ENCODE results near the gene CKAP2L.

CKAP2L gene

DNA sequence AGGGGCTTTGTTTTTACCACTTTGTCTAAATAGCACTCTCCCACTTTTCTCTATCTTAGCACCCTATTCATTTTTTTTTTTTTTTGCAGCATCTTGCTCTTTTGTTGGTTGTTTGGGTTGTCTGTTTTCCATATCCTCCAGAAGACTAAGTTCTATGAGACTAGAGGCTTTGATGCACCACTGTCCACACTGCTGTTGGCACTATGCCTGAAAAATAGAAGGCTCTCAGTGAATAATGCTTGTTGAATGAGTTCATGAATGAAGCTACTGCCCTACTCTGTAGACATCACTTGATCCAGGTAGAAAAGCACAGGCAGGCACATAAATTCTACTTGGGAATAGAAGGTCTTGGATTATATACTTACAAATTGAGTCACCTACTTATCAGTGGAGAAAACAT lies 12.6 kb upstream of the CKAP2L start:
- in situ Hi-C loops (cut with MboI; ENCODE audit: low sequenced_read_pairs, unreplicated experiment) = no loop called here
- DNase-seq (ENCODE audit: low spot score) = no peak
- TF ChIP-seq, protein P1, sequence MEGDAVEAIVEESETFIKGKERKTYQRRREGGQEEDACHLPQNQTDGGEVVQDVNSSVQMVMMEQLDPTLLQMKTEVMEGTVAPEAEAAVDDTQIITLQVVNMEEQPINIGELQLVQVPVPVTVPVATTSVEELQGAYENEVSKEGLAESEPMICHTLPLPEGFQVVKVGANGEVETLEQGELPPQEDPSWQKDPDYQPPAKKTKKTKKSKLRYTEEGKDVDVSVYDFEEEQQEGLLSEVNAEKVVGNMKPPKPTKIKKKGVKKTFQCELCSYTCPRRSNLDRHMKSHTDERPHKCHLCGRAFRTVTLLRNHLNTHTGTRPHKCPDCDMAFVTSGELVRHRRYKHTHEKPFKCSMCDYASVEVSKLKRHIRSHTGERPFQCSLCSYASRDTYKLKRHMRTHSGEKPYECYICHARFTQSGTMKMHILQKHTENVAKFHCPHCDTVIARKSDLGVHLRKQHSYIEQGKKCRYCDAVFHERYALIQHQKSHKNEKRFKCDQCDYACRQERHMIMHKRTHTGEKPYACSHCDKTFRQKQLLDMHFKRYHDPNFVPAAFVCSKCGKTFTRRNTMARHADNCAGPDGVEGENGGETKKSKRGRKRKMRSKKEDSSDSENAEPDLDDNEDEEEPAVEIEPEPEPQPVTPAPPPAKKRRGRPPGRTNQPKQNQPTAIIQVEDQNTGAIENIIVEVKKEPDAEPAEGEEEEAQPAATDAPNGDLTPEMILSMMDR (IDR thresholded peaks at IDR 0.05; ENCODE audit: borderline replicate concordance, control extremely low read depth, extremely low read depth, insufficient read depth, missing control alignments) = no peak

DNA sequence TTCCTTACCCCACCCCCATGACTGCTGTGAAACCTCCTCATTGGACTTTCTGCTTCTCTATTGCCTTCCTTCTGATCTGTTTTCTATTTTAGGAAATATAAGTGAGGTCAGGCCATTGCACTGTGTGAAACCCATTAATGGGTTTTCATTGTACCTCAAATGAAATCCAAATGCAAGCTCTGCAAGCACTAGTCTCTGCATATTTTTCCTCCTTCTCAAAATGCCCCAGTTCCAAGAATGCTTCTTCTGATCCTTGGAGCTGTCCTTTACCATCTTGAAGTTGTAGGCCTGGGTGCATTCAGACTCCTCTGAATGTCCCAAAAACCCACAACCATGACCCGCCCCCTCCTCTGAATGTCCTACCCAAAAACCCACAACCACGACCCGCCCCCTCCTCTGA lies 11.7 kb upstream of the CKAP2L start:
- in situ Hi-C loops (cut with MboI; ENCODE audit: low sequenced_read_pairs, unreplicated experiment) = no loop called here
- TF ChIP-seq, protein P1 (IDR thresholded peaks at IDR 0.05; ENCODE audit: borderline replicate concordance, control extremely low read depth, extremely low read depth, insufficient read depth, missing control alignments) = no peak
- DNase-seq (ENCODE audit: low spot score) = no peak

DNA sequence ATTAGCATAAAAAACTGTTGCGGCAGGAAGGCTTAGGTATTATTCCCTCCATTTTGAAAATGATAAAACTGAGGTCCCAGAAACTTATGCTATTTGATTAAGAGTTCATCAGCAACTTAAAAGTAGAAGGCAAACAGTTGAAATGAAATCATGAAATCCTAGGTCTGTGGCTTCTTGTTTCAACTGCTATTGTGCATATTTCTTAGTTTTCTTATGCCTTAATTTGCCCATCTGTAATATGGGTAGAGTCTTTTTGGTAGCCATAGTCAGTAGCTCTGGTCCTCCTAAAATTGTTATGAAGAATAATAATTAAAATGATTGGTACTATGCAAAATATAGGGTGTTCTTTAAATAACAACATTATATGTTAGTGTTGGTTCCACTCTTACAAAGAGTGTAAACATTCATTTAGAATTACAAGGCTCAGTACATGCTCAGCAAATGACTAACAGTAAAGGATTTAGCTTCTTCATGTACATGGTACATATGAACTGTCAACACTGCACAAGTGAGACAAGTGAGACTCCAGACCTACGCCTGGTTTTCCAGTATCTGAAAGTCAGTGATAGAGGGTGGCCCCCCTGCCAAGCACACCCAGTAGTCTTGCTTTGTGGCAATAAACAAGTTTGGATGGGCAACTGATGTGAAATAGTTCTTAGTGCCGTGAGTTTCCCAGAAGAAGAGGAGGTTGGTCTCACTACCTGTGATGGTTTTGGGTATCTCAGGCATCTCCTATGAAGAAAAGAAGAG lies 10.3 kb upstream of the CKAP2L start:
- DNase-seq (ENCODE audit: low spot score) = no peak
- TF ChIP-seq, protein P1 (IDR thresholded peaks at IDR 0.05; ENCODE audit: borderline replicate concordance, control extremely low read depth, extremely low read depth, insufficient read depth, missing control alignments) = no peak
- in situ Hi-C loops (cut with MboI; ENCODE audit: low sequenced_read_pairs, unreplicated experiment) = no loop called here

DNA sequence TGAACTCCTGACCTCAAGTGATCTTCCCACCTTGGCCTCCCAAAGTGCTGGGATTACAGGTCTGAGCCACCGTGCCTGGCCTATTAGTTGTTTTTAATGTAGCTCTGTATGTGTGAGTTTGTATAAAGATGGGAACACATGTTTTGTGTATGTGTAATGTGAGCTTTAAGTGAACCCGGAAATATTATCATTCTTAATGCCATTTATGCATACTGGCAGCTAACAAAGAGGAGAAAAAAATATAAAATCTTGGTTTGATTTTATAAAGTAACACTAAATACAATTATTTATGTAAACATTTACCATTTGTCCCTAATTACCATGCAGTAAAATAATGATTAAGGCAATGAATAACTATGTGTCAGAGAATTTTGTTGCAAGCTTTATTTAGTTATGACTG lies 9.1 kb upstream of the CKAP2L start:
- in situ Hi-C loops (cut with MboI; ENCODE audit: low sequenced_read_pairs, unreplicated experiment) = no loop called here
- TF ChIP-seq, protein P1 (IDR thresholded peaks at IDR 0.05; ENCODE audit: borderline replicate concordance, control extremely low read depth, extremely low read depth, insufficient read depth, missing control alignments) = no peak
- no peak for DNase-seq (ENCODE audit: low spot score)

DNA sequence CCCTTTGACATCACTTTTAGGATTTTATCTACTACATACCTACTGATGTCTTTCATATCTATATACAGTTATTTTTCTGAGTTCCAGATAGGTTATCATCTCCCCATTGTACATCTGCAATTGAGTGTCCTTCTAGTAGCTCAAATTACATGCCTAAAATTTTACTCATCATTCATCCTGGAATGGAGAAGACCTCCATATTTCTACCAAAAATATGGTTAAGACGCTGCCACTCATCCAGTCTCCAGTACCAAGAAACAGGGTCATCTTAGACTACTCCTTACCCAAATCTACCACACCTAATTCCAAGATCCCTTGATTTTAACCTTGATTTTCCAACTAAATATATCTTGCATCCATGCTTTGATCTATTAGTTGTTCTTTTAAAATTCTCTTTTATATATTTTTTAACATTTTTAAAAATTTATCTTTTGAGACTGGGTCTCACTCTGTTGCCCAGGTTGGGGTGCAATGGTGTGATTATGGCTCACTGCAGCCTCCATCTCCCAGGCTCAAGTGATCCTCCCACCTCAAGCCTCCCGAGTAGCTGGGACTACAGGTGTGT lies 8.6 kb upstream of the CKAP2L start:
- TF ChIP-seq, protein P1 (IDR thresholded peaks at IDR 0.05; ENCODE audit: borderline replicate concordance, control extremely low read depth, extremely low read depth, insufficient read depth, missing control alignments) = no peak
- in situ Hi-C loops (cut with MboI; ENCODE audit: low sequenced_read_pairs, unreplicated experiment) = no loop called here
- no peak for DNase-seq (ENCODE audit: low spot score)

DNA sequence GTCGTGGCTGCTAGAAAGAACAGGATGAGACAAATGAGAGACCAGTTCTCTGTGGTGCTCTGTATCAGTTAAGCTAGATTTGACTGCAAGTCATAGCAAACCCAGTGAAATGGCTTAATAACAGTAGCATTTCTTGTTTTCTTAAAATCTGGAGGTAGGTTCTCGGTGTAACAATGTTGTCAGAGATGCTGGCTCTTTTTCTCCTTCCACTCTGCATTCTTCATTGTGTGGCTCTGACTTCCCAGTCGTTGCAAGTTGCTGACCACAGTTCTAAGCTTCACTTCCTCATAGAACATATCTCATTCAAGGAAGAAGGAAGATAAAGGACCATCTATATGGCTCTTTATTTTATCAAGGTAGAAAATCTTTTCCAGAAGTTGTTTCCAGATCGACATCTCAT lies 7.9 kb upstream of the CKAP2L start:
- in situ Hi-C loops (cut with MboI; ENCODE audit: low sequenced_read_pairs, unreplicated experiment) = no loop called here

More for the DNA sequence above, 7.9 kb upstream of the CKAP2L start:
- TF ChIP-seq, protein P1 (IDR thresholded peaks at IDR 0.05; ENCODE audit: borderline replicate concordance, control extremely low read depth, extremely low read depth, insufficient read depth, missing control alignments) = no peak
- no peak for DNase-seq (ENCODE audit: low spot score)

Data from GM13976 (cell line).